ENCODE data around the gene GLB1L2. TPM values are rescaled to one million over a fixed set of nuclear protein-coding genes. Genes with fewer than 3 reads are reported as not detected.

Gene GLB1L2
- total RNA-seq, 2 experiments from 2014 or later = 3.9 to 4.2 TPM

- CTCF ChIA-PET = no interaction called here
- DNase-seq (no peak), ATAC-seq (no peak)
- H3K4me3 Mint-ChIP-seq = no peak overlapping the region
- no peaks in the 10 kb centered on the region for H3K4me1 Mint-ChIP-seq
- H3K9me3 Mint-ChIP-seq (ENCODE audit: low read depth) = no peaks in the 10 kb centered on the region
- POLR2A ChIA-PET = no interaction called here
- H3K27me3 Mint-ChIP-seq = no peaks in the 10 kb centered on the region
- H3K27ac Mint-ChIP-seq = no peak overlapping the region
- intact Hi-C loops (cut with DNase I, micrococcal nuclease) = no loop called here
- H3K36me3 Mint-ChIP-seq (ENCODE audit: low read depth) = no peaks in the 10 kb centered on the region
These were observed 39.8 kb downstream of the GLB1L2 start for GRCh38 chr11:134371436-134372185.

DNA sequence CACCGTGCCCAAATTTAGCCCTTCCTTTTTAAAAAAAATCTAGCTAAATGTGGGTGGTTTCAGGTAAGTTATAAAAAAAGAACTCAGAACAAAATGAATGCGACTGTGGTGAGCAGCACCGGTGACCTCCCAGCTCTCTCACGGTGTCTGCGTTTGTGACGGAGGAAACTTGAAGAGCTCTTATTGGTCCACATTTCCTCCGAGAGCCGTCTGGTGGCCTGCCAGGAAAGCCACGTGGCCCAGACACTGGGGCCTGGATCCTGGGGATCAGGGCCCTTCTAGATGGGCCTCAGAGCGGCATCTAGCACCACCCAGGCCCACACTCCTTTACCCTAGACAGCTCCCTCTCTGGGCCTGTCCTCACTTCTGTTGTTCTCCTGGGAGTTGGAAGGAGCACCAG lies 40.7 kb downstream of the GLB1L2 start:
- Mint-ChIP-seq H3K4me3 (no peak overlapping the region), H3K4me1 (no peaks in the 10 kb centered on the region), H3K36me3 (ENCODE audit: low read depth) (no peaks in the 10 kb centered on the region), H3K9me3 (ENCODE audit: low read depth) (no peaks in the 10 kb centered on the region), H3K27ac (no peak overlapping the region), H3K27me3 (no peaks in the 10 kb centered on the region)
- ATAC-seq (no peak), DNase-seq (no peak)
- CTCF ChIA-PET = interaction anchor here (0.6 to 1.5 kb wide), 2 partner anchors 12 to 26 kb away, joined by 3 read pairs; no protein-coding TSS in a partner anchor
- POLR2A ChIA-PET = no interaction called here
- intact Hi-C loops (cut with DNase I, micrococcal nuclease) = no loop called here

DNA sequence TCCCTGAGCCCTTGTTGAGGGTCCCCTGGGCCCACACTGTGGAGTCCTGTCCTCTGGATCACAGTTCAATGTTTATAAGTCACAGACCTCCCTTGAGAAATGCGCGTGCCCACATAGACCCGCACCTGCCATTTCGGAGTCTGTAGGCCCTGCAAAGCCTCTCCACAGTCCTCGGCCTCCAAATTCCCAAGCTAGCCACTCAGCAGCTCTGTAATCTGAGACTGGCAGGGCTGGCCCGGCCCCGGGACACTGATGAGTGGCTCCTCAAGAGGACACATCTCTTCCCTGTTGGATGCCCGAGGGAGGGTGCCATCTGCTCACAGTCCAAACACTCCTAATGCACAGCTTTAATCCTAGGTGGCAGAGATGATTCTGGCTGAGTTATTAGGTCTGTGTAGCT lies 41.2 kb downstream of the GLB1L2 start:
- no peak overlapping the region for H3K27ac Mint-ChIP-seq
- CTCF ChIA-PET = interaction anchor here (0.6 to 1.5 kb wide), 3 partner anchors 12 to 27 kb away, joined by 3 read pairs; no protein-coding TSS in a partner anchor
- ATAC-seq = no peak
- no peak for DNase-seq
- intact Hi-C loops (cut with DNase I, micrococcal nuclease) = no loop called here
- no peaks in the 10 kb centered on the region for H3K36me3 Mint-ChIP-seq (ENCODE audit: low read depth)
- H3K9me3 Mint-ChIP-seq (ENCODE audit: low read depth) = no peaks in the 10 kb centered on the region
- no peaks in the 10 kb centered on the region for H3K4me1 Mint-ChIP-seq
- H3K4me3 Mint-ChIP-seq = no peak overlapping the region
- POLR2A ChIA-PET = no interaction called here
- no peaks in the 10 kb centered on the region for H3K27me3 Mint-ChIP-seq

DNA sequence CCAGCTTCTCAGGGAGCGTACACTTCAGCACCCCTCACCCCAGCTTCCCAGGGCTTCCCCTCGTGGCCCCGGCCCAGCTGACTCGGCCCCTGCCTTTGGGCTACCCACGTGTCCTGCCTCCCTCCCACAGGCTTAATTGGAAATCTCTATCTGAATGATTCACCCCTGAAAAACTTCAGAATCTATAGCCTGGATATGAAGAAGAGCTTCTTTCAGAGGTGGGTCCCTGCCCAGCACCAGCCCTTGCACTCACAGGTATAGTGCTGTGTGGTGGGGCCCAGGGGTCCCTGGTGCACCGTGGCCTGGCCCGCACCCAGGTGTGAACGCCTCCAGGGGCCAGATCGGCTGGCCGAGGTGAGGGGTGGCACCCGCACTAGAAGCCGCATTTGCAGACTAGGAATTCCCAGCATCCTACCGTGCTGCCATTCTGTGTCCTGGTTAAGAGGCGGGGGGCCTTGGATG lies 41.8 kb downstream of the GLB1L2 start:
- CTCF ChIA-PET = interaction anchor here (0.6 to 1.5 kb wide), 2 partner anchors 13 to 20 kb away, joined by 3 read pairs; no protein-coding TSS in a partner anchor
- H3K9me3 Mint-ChIP-seq (ENCODE audit: low read depth) = no peaks in the 10 kb centered on the region
- DNase-seq = no peak
- no peak overlapping the region for H3K27ac Mint-ChIP-seq
- no peak overlapping the region for H3K4me3 Mint-ChIP-seq
- H3K27me3 Mint-ChIP-seq = no peaks in the 10 kb centered on the region
- ATAC-seq = no peak
- POLR2A ChIA-PET = interaction anchor here (0.7 kb wide), 1 partner anchor 51 kb away, joined by 3 read pairs; no protein-coding TSS in a partner anchor
- H3K36me3 Mint-ChIP-seq (ENCODE audit: low read depth) = no peaks in the 10 kb centered on the region
- intact Hi-C loops (cut with DNase I, micrococcal nuclease) = no loop called here
- H3K4me1 Mint-ChIP-seq = no peaks in the 10 kb centered on the region

- ATAC-seq (no peak), DNase-seq (no peak)
- no peak overlapping the region for H3K4me3 Mint-ChIP-seq
- intact Hi-C loops (cut with DNase I, micrococcal nuclease) = no loop called here
- H3K4me1 Mint-ChIP-seq = no peaks in the 10 kb centered on the region
- POLR2A ChIA-PET = interaction anchor here (0.7 kb wide), 1 partner anchor 51 kb away, joined by 3 read pairs; no protein-coding TSS in a partner anchor
- no peaks in the 10 kb centered on the region for H3K36me3 Mint-ChIP-seq (ENCODE audit: low read depth)
- CTCF ChIA-PET = interaction anchor here (0.5 kb wide), 1 partner anchor 1508 kb away, joined by 3 read pairs; no protein-coding TSS in a partner anchor
- no peaks in the 10 kb centered on the region for H3K27me3 Mint-ChIP-seq
- no peak overlapping the region for H3K27ac Mint-ChIP-seq
- H3K9me3 Mint-ChIP-seq (ENCODE audit: low read depth) = no peaks in the 10 kb centered on the region
These were observed 42.4 kb downstream of the GLB1L2 start for GRCh38 chr11:134374171-134374570.

GRCh38 chr11:134374891-134375550 lies 43.2 kb downstream of the GLB1L2 start:
- Mint-ChIP-seq H3K4me3 (no peak overlapping the region), H3K27ac (no peak overlapping the region), H3K9me3 (ENCODE audit: low read depth) (no peaks in the 10 kb centered on the region), H3K4me1 (no peaks in the 10 kb centered on the region), H3K36me3 (ENCODE audit: low read depth) (no peaks in the 10 kb centered on the region), H3K27me3 (no peaks in the 10 kb centered on the region)
- POLR2A ChIA-PET = no interaction called here
- no peak for DNase-seq
- CTCF ChIA-PET = interaction anchor here (0.5 to 0.6 kb wide), 3 partner anchors 33 to 1509 kb away, joined by 3 to 6 read pairs (median 3); no protein-coding TSS in a partner anchor
- intact Hi-C loops (cut with DNase I, micrococcal nuclease) = no loop called here
- no peak for ATAC-seq

DNA sequence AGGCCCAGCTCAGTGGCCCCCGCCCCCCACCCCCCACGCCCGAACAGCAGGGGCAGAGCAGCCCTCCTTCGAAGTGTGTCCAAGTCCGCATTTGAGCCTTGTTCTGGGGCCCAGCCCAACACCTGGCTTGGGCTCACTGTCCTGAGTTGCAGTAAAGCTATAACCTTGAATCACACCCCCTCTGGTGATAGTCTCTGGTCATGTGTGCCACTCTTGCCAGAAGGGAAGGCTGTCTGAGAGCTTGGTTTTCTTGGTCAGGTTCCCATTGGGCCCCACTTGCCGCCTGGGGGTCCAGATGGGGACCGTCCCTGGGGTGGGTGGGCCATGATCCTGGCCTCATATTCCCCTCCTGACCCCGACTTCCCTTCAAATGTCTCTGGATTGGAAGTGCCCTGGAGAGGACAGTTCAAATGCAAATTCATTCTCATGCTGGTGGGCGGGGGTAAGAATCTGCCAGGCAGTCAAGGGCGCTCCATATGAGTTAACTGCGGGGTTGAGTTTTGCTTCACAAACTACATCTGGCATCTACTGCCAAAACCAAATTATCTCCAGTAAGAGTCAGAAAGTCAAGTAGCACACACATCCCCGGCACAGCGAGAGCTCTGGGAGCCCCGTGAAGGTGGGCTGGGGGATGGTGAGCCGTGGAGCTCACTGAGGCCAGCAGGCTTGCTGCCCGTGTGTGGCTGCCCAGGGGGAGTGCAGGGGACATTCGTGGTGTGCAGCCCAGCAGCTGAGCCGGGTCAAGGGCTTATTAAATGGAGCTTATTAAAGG lies 44.5 kb downstream of the GLB1L2 start:
- ATAC-seq (no peak), DNase-seq (no peak)
- CTCF ChIA-PET = no interaction called here
- H3K4me1 Mint-ChIP-seq = no peaks in the 10 kb centered on the region
- intact Hi-C loops (cut with DNase I, micrococcal nuclease) = no loop called here
- no peaks in the 10 kb centered on the region for H3K36me3 Mint-ChIP-seq (ENCODE audit: low read depth)
- POLR2A ChIA-PET = no interaction called here
- H3K27me3 Mint-ChIP-seq = no peaks in the 10 kb centered on the region
- H3K4me3 Mint-ChIP-seq = no peak overlapping the region
- no peaks in the 10 kb centered on the region for H3K9me3 Mint-ChIP-seq (ENCODE audit: low read depth)
- no peak overlapping the region for H3K27ac Mint-ChIP-seq

DNA sequence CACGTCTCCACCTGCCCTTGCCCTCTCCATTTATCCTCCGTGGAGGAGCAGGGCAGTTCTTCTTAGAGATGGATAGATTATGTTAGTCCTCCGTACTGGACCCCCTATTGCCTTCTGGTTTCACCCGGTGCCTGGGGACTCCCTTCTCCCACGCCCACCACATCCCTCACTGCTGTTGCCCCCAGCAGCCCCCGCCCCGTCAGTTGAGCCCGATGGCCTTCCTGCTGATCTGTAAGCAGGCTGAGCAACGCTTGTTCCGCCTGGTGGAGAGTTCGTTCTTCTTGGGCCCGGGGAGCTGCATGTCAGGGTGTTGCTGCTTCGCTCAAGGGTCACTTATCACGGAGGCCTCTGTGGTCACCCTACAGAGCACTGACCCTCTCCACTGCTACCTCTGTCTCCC lies 46.1 kb downstream of the GLB1L2 start:
- Mint-ChIP-seq H3K36me3 (ENCODE audit: low read depth) (no peaks in the 10 kb centered on the region), H3K4me1 (no peaks in the 10 kb centered on the region), H3K27me3 (no peaks in the 10 kb centered on the region), H3K4me3 (no peak overlapping the region), H3K9me3 (ENCODE audit: low read depth) (no peaks in the 10 kb centered on the region), H3K27ac (no peak overlapping the region)
- POLR2A ChIA-PET = no interaction called here
- DNase-seq = no peak
- intact Hi-C loops (cut with DNase I, micrococcal nuclease) = no loop called here
- ATAC-seq = no peak
- CTCF ChIA-PET = no interaction called here

DNA sequence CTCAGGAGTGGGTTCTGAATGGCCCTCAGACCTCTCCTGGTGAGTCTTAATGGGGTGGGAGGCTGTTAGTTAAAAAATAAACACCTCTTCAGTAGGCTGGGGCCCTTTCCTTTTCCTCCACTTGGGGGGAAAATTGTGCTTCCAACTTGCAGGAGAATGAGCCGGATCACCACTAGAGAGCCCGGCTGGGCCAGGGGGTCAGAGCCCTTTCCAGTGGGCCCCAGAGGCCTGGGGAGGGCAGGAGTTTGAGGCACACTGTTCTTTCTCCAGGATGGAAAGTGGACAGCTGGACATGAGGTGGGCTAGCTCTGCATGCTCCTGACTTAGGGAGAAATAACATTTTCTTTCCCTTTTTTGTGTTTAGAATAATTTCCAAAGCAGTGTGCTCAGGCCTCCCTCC lies 47.5 kb downstream of the GLB1L2 start:
- Mint-ChIP-seq H3K9me3 (ENCODE audit: low read depth) (no peaks in the 10 kb centered on the region), H3K4me3 (no peak overlapping the region), H3K4me1 (no peaks in the 10 kb centered on the region), H3K27me3 (no peaks in the 10 kb centered on the region), H3K36me3 (ENCODE audit: low read depth) (no peaks in the 10 kb centered on the region), H3K27ac (no peak overlapping the region)
- POLR2A ChIA-PET = no interaction called here
- CTCF ChIA-PET = no interaction called here
- ATAC-seq (no peak), DNase-seq (no peak)
- intact Hi-C loops (cut with DNase I, micrococcal nuclease) = no loop called here

GRCh38 chr11:134380229-134380628 lies 48.4 kb downstream of the GLB1L2 start:
- Mint-ChIP-seq H3K4me1 (no peaks in the 10 kb centered on the region), H3K4me3 (no peak overlapping the region), H3K9me3 (ENCODE audit: low read depth) (no peaks in the 10 kb centered on the region), H3K27me3 (peaks cover 3% of the 10 kb centered on the region), H3K36me3 (ENCODE audit: low read depth) (no peaks in the 10 kb centered on the region), H3K27ac (no peak overlapping the region)
- ChIA-PET POLR2A (no interaction called here), CTCF (interaction anchor here (0.6 kb wide), 2 partner anchors 306 to 409 kb away, joined by 3 read pairs; no protein-coding TSS in a partner anchor)
- no peak for DNase-seq
- no peak for ATAC-seq
- intact Hi-C loops (cut with DNase I, micrococcal nuclease) = no loop called here

- ATAC-seq (no peak), DNase-seq (no peak)
- ChIA-PET POLR2A (no interaction called here), CTCF (interaction anchor here (0.6 kb wide), 1 partner anchor 306 kb away, joined by 3 read pairs; no protein-coding TSS in a partner anchor)
- Mint-ChIP-seq H3K27me3 (peaks cover 3% of the 10 kb centered on the region), H3K27ac (no peak overlapping the region), H3K36me3 (ENCODE audit: low read depth) (no peaks in the 10 kb centered on the region), H3K4me1 (peaks cover 1% of the 10 kb centered on the region), H3K9me3 (ENCODE audit: low read depth) (no peaks in the 10 kb centered on the region), H3K4me3 (no peak overlapping the region)
- intact Hi-C loops (cut with DNase I, micrococcal nuclease) = no loop called here
These were observed 49.0 kb downstream of the GLB1L2 start for GRCh38 chr11:134380785-134381184.
